Spinal cord (tissue), 10 donors: ENCODE results near the gene CYP26C1. TPM values are rescaled to one million over a fixed set of nuclear protein-coding genes. Genes with fewer than 3 reads are reported as not detected.

Source experiments
- DNase-seq, 6 donors: peaks; one replicate each; pipeline versions ENCODE4 v3.0.0 to v3.0.0-alpha.2; 2013 to 2015; ENCODE audit warnings: low spot score in 6 of 6, low read depth in 4 of 6
- H3K27ac ChIP-seq: one replicate; pipeline ENCODE4 v1.5.1; 2013; ENCODE audit warnings: low read depth, low read length, control low read depth
- H3K27me3 ChIP-seq: one replicate; pipeline ENCODE4 v1.6.1; 2013; ENCODE audit warnings: low read length; ENCODE audit not compliant: control insufficient read depth, insufficient read depth
- H3K36me3 ChIP-seq: one replicate; pipeline ENCODE4 v1.6.1; 2013; ENCODE audit warnings: low read length; ENCODE audit not compliant: control insufficient read depth, insufficient read depth
- H3K4me1 ChIP-seq: one replicate; pipeline ENCODE4 v1.6.1; 2013; ENCODE audit warnings: low read length; ENCODE audit not compliant: control insufficient read depth, insufficient read depth
- H3K4me3 ChIP-seq: one replicate; pipeline ENCODE4 v1.5.1; 2013; ENCODE audit warnings: low read depth, low read length, control low read depth
- H3K9me3 ChIP-seq: one replicate; pipeline ENCODE4 v1.6.1; 2013; ENCODE audit warnings: low read length; ENCODE audit not compliant: control insufficient read depth, insufficient read depth
- WGBS: methylation state at CpG from one replicate; pipeline ENCODE4 v1.1.5; 2013; ENCODE audit warnings: missing lambda C conversion rate; ENCODE audit not compliant: insufficient coverage; 5-methylcytosine and 5-hydroxymethylcytosine counted together
- polyA plus RNA-seq, 2 donors: library from polyadenylated mRNA; unstranded; fragments of 120-200 nt; gene quantifications; one replicate each; pipeline ENCODE4 v1.2.1, GENCODE V29; 2013; ENCODE audit not compliant: insufficient read length in 2 of 2
- total RNA-seq, 2 donors: library from RNA; depleted of rRNA in 1 of 2; stranded (reverse); fragments of 120-200 nt in 1 of 2; fragments of >200 nt in 1 of 2; gene quantifications; one replicate each; pipeline versions ENCODE4 v1.2.3 to v1.2.4, GENCODE V29; 2013 to 2014
- donor health status: healthy.

Gene CYP26C1
- total and polyA plus RNA-seq, 4 donors: under 0.01 to 0.11 (median 0.06) TPM; not detected in 1

- no peaks in the 10 kb centered on the region for H3K27me3 ChIP-seq
- H3K36me3 ChIP-seq: no peaks in the 10 kb centered on the region
- no peaks in the 10 kb centered on the region for H3K9me3 ChIP-seq
- no peak overlapping the region for H3K4me3 ChIP-seq
- H3K27ac ChIP-seq: no peak overlapping the region
- DNase-seq: no peak
- no peaks in the 10 kb centered on the region for H3K4me1 ChIP-seq
- WGBS: no CpG with 5 or more reads among the region's 1 CpG
Observed at GRCh38 chr10:93034426-93034825, 26.2 kb upstream of the CYP26C1 start.

DNA sequence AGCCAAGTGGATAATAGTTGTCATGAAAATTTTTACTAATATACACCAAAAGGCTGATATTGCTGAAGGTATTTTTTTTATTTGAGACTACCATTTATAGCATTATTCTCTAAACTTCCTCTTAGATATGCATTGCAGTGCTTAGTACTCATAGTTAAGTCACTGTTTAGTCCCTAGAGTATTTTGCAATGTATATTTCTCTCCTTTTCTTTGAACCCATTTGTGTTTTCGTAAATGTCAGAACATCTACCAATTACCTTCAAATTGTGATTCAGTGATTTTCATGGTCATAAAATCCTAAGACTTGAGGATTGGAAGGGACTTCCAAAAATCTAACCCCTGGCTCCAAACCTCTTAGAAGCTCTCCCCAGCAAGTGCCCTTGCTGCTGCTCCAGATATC, 21.5 kb upstream of the CYP26C1 start:
- H3K9me3 ChIP-seq: no peaks in the 10 kb centered on the region
- DNase-seq: no peak
- no CpG with 5 or more reads among the region's 1 CpG for WGBS
- H3K36me3 ChIP-seq: no peaks in the 10 kb centered on the region
- H3K27me3 ChIP-seq: no peaks in the 10 kb centered on the region
- H3K4me3 ChIP-seq: no peak overlapping the region
- H3K27ac ChIP-seq: no peak overlapping the region
- no peaks in the 10 kb centered on the region for H3K4me1 ChIP-seq

GRCh38 chr10:93039721-93040120, 20.9 kb upstream of the CYP26C1 start:
- no peak overlapping the region for H3K4me3 ChIP-seq
- no peak for DNase-seq
- no peaks in the 10 kb centered on the region for H3K4me1 ChIP-seq
- no peaks in the 10 kb centered on the region for H3K36me3 ChIP-seq
- H3K27ac ChIP-seq: no peak overlapping the region
- no peaks in the 10 kb centered on the region for H3K9me3 ChIP-seq
- no peaks in the 10 kb centered on the region for H3K27me3 ChIP-seq
- WGBS: 25% methylated on average over 3 of the region's 3 CpGs

GRCh38 chr10:93054486-93054885, 6.1 kb upstream of the CYP26C1 start:
- no peaks in the 10 kb centered on the region for H3K9me3 ChIP-seq
- H3K27ac ChIP-seq: no peak overlapping the region
- H3K4me1 ChIP-seq: no peaks in the 10 kb centered on the region
- H3K27me3 ChIP-seq: peaks cover 6% of the 10 kb centered on the region
- H3K4me3 ChIP-seq: no peak overlapping the region
- peak in 1 of 6 donors; percentile 30 for DNase-seq
- H3K36me3 ChIP-seq: peaks cover under 1% of the 10 kb centered on the region
- WGBS: 50% methylated on average over 1 of the region's 3 CpGs

- H3K4me3 ChIP-seq: no peak overlapping the region
- WGBS: no CpG with 5 or more reads among the region's 3 CpGs
- H3K36me3 ChIP-seq: peaks cover 5% of the 10 kb centered on the region
- H3K4me1 ChIP-seq: peaks cover 24% of the 10 kb centered on the region
- DNase-seq: no peak
- H3K9me3 ChIP-seq: no peaks in the 10 kb centered on the region
- no peak overlapping the region for H3K27ac ChIP-seq
- H3K27me3 ChIP-seq: peaks cover 42% of the 10 kb centered on the region
Observed at GRCh38 chr10:93058139-93058538, 2.5 kb upstream of the CYP26C1 start.

DNA sequence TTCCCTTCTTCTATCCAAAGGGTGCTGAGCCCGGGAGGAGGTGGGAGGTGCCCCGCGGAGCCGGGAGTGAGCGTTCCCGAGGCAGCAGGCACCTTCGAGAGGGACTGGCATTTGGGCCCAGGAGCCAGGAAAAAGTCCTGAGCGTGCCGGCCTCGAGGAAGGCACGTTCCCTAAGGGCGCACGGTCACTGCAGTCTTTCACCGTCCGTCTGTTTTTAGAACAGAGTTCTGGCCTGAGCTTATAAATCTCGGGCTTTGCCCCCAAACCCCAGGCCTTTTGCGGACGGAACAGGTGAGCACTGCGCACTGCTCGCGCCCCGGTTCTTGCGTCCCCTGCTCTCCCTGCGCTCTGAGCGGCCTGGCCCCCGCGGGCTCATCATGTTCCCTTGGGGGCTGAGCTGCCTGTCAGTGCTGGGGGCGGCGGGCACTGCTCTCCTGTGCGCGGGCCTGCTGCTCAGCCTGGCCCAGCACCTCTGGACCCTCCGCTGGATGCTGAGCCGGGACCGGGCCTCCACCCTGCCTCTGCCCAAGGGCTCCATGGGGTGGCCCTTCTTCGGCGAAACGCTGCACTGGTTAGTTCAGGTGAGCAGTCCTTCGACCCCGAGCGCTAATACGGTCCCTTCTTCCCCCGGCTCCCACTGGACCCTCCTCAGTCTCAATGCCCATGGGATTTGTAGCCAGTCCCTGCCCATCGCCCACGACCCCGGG, 442 bp downstream of the CYP26C1 start:
- DNase-seq: no peak
- Histone ChIP-seq H3K9me3 (no peaks in the 10 kb centered on the region), H3K4me1 (peaks cover 31% of the 10 kb centered on the region), H3K36me3 (peaks cover 5% of the 10 kb centered on the region), H3K4me3 (no peak overlapping the region), H3K27me3 (peaks cover 71% of the 10 kb centered on the region), H3K27ac (no peak overlapping the region)
- 15% methylated on average over 44 of the region's 45 CpGs for WGBS

DNA sequence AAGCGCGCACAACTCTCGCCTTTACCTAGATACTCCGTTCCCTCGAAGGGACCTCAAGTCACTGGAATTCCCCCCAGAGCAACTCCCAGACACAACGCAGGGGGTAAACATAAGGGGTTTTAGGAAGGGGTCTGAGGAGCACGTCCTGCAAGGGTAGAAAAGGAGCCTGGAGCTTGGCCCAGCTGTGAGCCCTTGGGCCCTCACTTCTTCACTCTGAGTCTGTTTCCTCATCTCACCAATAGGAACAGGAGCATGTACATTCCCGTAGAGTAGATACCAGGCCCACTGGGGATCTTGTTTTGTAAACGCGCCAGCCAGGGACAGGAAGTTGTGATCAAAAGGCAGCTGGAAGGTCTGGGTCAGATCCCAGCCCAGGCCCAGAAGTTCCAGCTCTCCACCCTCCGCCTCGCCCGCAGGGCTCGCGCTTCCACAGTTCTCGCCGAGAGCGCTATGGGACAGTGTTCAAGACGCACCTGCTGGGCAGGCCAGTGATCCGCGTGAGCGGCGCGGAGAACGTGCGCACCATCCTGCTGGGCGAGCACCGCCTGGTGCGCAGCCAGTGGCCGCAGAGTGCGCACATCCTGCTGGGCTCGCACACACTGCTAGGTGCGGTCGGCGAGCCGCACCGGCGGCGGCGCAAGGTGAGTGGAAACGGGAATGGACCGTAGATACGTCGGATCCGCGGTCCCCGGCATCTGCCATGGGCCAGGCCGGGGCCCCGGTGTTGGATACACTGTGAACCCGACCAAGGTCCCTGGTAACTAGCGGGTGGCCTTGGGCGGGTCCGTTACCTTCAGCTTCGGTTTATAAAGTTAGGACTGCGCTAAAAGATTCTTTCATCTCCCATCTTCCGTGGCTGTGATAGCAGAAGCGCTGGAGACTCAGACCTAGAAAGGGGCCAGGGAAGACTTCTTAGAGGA, 1.3 kb downstream of the CYP26C1 start:
- peaks cover 79% of the 10 kb centered on the region for H3K27me3 ChIP-seq

DNA sequence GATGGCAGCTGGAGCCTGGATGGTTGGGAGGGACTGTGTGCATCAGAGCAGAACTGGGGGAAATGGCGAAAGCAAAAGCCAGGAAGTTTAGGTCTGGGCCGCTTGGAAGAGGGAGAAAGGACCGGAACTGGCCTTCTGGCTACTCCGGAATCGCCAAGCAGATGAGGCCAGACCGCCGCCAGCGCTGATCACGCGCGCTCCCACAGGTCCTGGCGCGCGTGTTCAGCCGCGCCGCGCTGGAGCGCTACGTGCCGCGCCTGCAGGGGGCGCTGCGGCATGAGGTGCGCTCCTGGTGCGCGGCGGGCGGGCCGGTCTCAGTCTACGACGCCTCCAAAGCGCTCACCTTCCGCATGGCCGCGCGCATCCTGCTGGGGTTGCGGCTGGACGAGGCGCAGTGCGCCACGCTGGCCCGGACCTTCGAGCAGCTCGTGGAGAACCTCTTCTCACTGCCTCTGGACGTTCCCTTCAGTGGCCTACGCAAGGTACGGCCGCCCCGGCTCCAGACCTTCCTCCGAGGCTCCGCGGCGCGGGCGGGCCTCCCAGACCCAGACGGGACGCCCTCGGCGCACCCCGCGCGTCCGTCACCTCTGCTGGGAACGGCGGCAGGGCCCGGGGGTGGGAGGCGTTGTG, 2.0 kb downstream of the CYP26C1 start:
- peaks cover 5% of the 10 kb centered on the region for H3K36me3 ChIP-seq
- no peak overlapping the region for H3K27ac ChIP-seq
- H3K4me1 ChIP-seq: peaks cover 31% of the 10 kb centered on the region
- H3K4me3 ChIP-seq: no peak overlapping the region
- DNase-seq: peak in 1 of 6 donors; percentile 38
- H3K27me3 ChIP-seq: peaks cover 87% of the 10 kb centered on the region
- WGBS: under 1% methylated on average over 68 of the region's 68 CpGs
- H3K9me3 ChIP-seq: no peaks in the 10 kb centered on the region

More for the DNA sequence above, 1.3 kb downstream of the CYP26C1 start:
- no peak overlapping the region for H3K4me3 ChIP-seq
- peak in 2 of 6 donors; percentile 11 to 16 for DNase-seq
- peaks cover 31% of the 10 kb centered on the region for H3K4me1 ChIP-seq
- no peaks in the 10 kb centered on the region for H3K9me3 ChIP-seq
- H3K27ac ChIP-seq: no peak overlapping the region
- peaks cover 5% of the 10 kb centered on the region for H3K36me3 ChIP-seq
- 4% methylated on average over 46 of the region's 57 CpGs for WGBS

DNA sequence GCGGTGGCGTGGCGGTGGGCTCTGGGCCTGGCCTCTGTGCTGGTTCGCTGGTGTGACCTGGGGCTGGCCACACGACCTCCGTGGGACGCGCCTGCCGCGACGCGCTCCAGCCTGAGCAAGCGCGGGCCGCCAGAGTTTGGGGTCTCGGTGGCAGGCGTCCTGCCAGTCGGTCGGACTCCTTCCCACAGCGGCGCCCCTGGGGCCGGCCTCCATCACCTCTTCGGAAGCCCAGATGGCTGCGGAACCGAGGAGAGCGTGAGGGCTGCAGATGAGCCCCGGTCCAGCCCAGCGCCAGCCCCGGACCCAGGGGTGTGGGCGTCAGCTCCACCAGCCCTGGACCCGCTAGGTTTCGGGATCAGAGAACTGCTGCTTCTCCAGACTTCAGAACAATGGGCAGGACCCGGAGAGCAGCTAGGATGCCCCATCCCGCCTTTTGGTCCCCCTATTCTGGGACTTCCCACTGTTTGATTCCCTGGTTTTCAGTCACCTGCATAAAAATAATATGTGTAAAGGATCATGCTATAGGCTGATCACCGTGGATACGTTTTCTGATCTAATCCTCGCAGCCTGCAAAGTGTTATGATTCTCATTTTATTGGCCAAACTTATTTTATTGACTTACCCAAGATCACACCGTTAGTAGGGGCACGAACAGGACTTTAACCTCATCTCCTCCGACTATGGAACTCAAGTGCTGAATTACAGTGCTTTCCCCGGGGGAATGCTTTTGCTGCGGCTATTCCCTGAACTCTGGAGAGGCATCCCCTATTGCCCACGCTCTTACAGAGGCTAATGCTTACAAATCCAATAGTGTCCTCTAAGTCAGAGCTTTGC, 2.8 kb downstream of the CYP26C1 start:
- Histone ChIP-seq H3K36me3 (peaks cover 5% of the 10 kb centered on the region), H3K27ac (no peak overlapping the region), H3K27me3 (peaks cover 94% of the 10 kb centered on the region), H3K4me3 (no peak overlapping the region), H3K4me1 (peaks cover 35% of the 10 kb centered on the region), H3K9me3 (no peaks in the 10 kb centered on the region)
- 12% methylated on average over 41 of the region's 43 CpGs for WGBS
- DNase-seq: peak in 1 of 6 donors; percentile 9
